Pancreas (tissue), 10 donors: ENCODE data around the gene SPINK2. TPM values are rescaled to one million over a fixed set of nuclear protein-coding genes. Genes with fewer than 3 reads are reported as not detected.

ENCODE experiments used
- ATAC-seq, 4 donors: fragments of 200-7000 bp; cut with Tn5 transposase; one replicate each; pipeline versions ENCODE4 v1.8.0 to v1.9.1; 2020; ENCODE audit warnings: mild to moderate bottlenecking in 4 of 4, moderate library complexity in 4 of 4
- DNase-seq, 6 donors: peaks; one replicate each; pipeline ENCODE4 v3.0.0-alpha.2; 2020
- FAIRE-seq: peaks from 2 replicates; lab custom pipeline; 2012; peaks lifted over from hg19 to GRCh38; lab: Jason Lieb, UNC
- H3K27ac ChIP-seq, 4 donors: fragments of 200-600 bp; sonication (generic); 1 replicate in 3 of 4; 2 replicates in 1 of 4; pipeline versions ENCODE4 v1.5.0 to v1.8.0; 2020
- H3K27me3 ChIP-seq, 4 donors: fragments of 200-600 bp; one replicate each; pipeline ENCODE4 v1.8.0; 2021
- H3K36me3 ChIP-seq, 3 donors: fragments of 200-600 bp; sonication (generic) in 1 of 3; one replicate each; pipeline versions ENCODE4 v1.5.0 to v1.8.0; 2020 to 2021
- H3K4me1 ChIP-seq, 3 donors: fragments of 200-600 bp; one replicate each; pipeline ENCODE4 v1.8.0; 2021
- H3K4me3 ChIP-seq, 4 donors: fragments of 200-600 bp; sonication (generic) in 2 of 4; one replicate each; pipeline versions ENCODE4 v1.5.0 to v1.8.0; 2020 to 2021
- H3K9me3 ChIP-seq, 4 donors: fragments of 200-600 bp; one replicate each; pipeline ENCODE4 v1.8.0; 2021
- WGBS, 2 donors: extraction: QIAGEN DNeasy Blood & Tissue Kit; methylation state at CpG; one replicate each; pipeline ENCODE4 v1.1.7; 2013; 5-methylcytosine and 5-hydroxymethylcytosine counted together
- intact Hi-C, 3 donors: fragments of 100-400 bp; cut with DNase I; formaldehyde crosslinking; loops; one replicate each; pipeline versions ENCODE4 v1.11.1 to v1.14.2; 2022
- polyA plus RNA-seq, 2 donors: library from polyadenylated mRNA; stranded (reverse); fragments of 200-250 nt; gene quantifications; one replicate each; pipeline ENCODE4 v1.2.3, GENCODE V29; 2013
- total RNA-seq, 6 donors: library from RNA; stranded (reverse); fragmentation: NEBNext Ultra II Directional in 4 of 6; extraction: Animal tissue kit (Norgen Biotek cat#: 25700) in 4 of 6; gene quantifications; one replicate each; pipeline versions ENCODE4 v1.2.1 to v1.2.4, GENCODE V29; 2021 to 2023
- TF ChIP-seq, protein P1 (sequence below), 4 donors: fragments of 200-600 bp; sonication (generic) in 3 of 4; IDR thresholded peaks; one replicate each; pipeline versions ENCODE4 v1.5.0 to v1.8.0; 2021; ENCODE audit warnings: antibody characterized with exemption in 4 of 4
- donor health status: healthy with polysubstance abuse.
- donor health status: DM: no; HTN: no; CAD: no; lungs with moderate emphysema.
- donor health status: DM: no; HTN: no; CAD: no.
- donor health status: control.
- donor health status: control.
- donor health status: Bipolar disorder and iron deficiency.
- donor health status: DM: yes; HTN: yes; CAD: no.
- donor health status: DM: no; HTN: no; CAD: no.
- donor health status: DM: no; HTN: no; CAD: no.
- donor health status: DM: yes; HTN: yes; CAD: no.

SPINK2 gene
- total and polyA plus RNA-seq, 8 donors, result 0.49 to 0.63 TPM; not detected in 6

DNA sequence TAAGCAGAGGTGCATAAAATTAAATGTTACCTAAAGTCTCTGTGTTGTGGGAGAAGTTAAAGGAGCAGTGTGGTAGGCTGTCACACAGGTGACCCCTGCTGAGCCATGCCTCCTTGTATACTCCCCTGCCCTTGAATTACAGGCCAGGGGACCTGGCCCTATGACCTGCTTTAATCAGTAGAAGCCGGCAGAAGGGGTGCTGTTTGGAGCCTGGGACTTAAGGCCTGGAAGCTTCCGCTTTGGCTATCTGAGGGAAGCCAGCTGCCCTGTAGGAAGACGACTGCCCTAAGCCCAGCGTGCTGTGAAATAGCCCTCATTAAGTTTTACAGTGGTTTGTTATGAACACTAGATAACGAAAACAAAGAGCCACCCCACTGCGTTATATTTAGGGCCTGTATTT, 34.1 kb downstream of the SPINK2 start:
- DNase-seq (no peak), FAIRE-seq (no peak), ATAC-seq (peak in 2 of 4 donors; percentile 20 to 25)
- H3K4me3 ChIP-seq, result no peak overlapping the region
- 43 to 49% methylated on average over 6 of the region's 6 CpGs for WGBS, 2 donors
- no peaks in the 10 kb centered on the region for H3K9me3 ChIP-seq
- intact Hi-C loops, result no loop called here
- H3K36me3 ChIP-seq, result no peaks in the 10 kb centered on the region
- H3K4me1 ChIP-seq, result no peaks in the 10 kb centered on the region
- peak overlapping the region in 1 of 4 donors; percentile 30 for H3K27ac ChIP-seq
- TF ChIP-seq, protein P1, sequence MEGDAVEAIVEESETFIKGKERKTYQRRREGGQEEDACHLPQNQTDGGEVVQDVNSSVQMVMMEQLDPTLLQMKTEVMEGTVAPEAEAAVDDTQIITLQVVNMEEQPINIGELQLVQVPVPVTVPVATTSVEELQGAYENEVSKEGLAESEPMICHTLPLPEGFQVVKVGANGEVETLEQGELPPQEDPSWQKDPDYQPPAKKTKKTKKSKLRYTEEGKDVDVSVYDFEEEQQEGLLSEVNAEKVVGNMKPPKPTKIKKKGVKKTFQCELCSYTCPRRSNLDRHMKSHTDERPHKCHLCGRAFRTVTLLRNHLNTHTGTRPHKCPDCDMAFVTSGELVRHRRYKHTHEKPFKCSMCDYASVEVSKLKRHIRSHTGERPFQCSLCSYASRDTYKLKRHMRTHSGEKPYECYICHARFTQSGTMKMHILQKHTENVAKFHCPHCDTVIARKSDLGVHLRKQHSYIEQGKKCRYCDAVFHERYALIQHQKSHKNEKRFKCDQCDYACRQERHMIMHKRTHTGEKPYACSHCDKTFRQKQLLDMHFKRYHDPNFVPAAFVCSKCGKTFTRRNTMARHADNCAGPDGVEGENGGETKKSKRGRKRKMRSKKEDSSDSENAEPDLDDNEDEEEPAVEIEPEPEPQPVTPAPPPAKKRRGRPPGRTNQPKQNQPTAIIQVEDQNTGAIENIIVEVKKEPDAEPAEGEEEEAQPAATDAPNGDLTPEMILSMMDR (IDR thresholded peaks at IDR 0.05), result no peak
- H3K27me3 ChIP-seq, result no peaks in the 10 kb centered on the region

DNA sequence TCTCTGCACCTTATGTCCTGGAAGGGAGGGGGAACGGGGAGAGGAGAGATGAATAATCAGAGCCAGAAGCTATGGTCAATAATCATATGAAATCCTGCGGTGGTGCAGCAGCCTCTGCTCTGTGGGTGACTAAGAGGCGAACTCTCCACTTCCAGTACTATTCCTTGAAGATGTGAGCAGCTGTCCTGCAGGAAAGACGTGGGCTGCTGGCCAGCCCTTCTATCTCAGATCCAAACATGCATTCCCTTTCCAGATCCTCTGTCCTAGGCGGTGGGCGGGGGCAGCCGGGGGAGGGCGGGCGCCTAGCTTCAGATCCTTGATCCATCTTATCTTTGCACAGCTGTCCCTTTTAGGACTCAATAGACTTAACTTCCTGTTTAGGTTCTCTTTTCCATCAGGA, 34.5 kb downstream of the SPINK2 start:
- DNase-seq, result peak in 4 of 6 donors; percentile 4 to 26 (median 15)
- H3K27ac ChIP-seq, result no peak overlapping the region
- no peaks in the 10 kb centered on the region for H3K4me1 ChIP-seq
- H3K9me3 ChIP-seq, result no peaks in the 10 kb centered on the region
- no peaks in the 10 kb centered on the region for H3K27me3 ChIP-seq
- no peak for FAIRE-seq
- intact Hi-C loops, result no loop called here
- WGBS, 2 donors, result 15 to 22% methylated on average over 9 of the region's 9 CpGs
- ATAC-seq, result peak in 3 of 4 donors; percentile 36 to 70 (median 61)
- TF ChIP-seq, protein P1 (IDR thresholded peaks at IDR 0.05), result no peak
- H3K36me3 ChIP-seq, result no peaks in the 10 kb centered on the region
- no peak overlapping the region for H3K4me3 ChIP-seq

DNA sequence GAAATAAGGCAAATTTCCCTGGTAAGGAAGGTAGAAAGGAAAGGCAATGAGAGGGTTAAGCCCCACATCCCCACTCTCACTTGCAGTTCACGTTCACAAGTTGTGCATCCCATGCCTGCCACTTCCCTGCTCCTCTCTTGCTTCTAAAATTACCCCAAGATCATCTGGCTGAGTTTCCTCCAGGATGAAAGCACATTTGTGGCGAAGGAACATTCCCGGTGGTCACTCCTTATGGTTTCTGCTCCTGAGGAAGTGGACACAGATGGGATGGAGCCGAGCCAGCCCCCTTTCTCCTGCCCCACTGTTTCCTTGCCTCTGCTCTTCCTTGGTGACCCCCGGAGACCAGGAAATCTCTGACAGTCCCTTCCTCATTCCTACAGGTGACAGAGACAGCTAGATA, 37.5 kb downstream of the SPINK2 start:
- TF ChIP-seq, protein P1 (IDR thresholded peaks at IDR 0.05), result no peak
- intact Hi-C loops, result no loop called here
- no peak overlapping the region for H3K4me3 ChIP-seq
- 29 to 34% methylated on average over 5 of the region's 5 CpGs for WGBS, 2 donors
- no peaks in the 10 kb centered on the region for H3K36me3 ChIP-seq
- H3K4me1 ChIP-seq, result no peaks in the 10 kb centered on the region
- no peaks in the 10 kb centered on the region for H3K9me3 ChIP-seq
- no peak overlapping the region for H3K27ac ChIP-seq
- no peak for ATAC-seq
- DNase-seq, result no peak
- H3K27me3 ChIP-seq, result no peaks in the 10 kb centered on the region
- FAIRE-seq, result no peak

DNA sequence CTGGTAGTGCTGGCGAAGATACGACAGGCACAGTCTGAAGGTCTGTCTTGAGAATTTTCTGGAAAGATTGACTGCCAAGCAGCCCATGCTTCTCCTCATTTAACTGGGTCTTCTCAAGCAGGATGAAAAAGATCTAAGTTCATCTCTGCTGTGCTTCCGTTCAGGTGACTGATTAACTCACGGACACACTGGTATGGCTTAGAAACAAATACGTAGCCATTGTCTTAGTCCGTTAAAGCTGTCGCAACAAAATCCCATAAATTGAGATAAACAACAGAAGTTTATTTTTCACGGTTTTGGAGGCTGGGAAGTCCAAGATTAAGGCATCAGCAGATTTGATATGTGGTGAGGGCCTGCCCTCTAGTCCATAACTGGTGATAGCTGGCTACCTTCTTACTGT, 39.5 kb downstream of the SPINK2 start:
- H3K36me3 ChIP-seq, result no peaks in the 10 kb centered on the region
- no peaks in the 10 kb centered on the region for H3K4me1 ChIP-seq
- WGBS, 2 donors, result 52 to 55% methylated on average over 8 of the region's 8 CpGs
- no peak overlapping the region for H3K4me3 ChIP-seq
- TF ChIP-seq, protein P1 (IDR thresholded peaks at IDR 0.05), result no peak
- ATAC-seq (no peak), FAIRE-seq (no peak), DNase-seq (no peak)
- H3K27me3 ChIP-seq, result no peaks in the 10 kb centered on the region
- H3K9me3 ChIP-seq, result no peaks in the 10 kb centered on the region
- H3K27ac ChIP-seq, result no peak overlapping the region
- intact Hi-C loops, result no loop called here

DNA sequence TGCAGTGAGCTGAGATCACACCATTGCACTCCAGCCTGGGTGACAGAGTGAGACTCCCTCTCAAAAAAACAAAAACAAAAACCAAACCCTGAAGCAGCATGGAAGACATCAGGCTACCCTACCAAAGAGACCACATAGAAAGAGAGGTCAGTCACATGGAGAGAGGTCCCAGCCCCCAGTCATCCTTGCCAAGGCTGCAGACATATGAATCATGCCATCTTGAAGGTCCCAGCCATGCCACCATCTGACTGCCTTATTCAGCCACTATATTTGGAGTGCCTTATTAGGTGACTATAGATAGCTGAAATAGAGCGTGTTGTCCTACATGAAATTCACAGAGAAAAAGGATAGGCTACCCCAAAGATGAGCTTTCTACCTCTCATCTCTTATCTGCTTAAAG, 48.2 kb downstream of the SPINK2 start:
- no peak overlapping the region for H3K27ac ChIP-seq
- H3K4me3 ChIP-seq, result no peak overlapping the region
- no peaks in the 10 kb centered on the region for H3K36me3 ChIP-seq
- TF ChIP-seq, protein P1 (IDR thresholded peaks at IDR 0.05), result no peak
- H3K27me3 ChIP-seq, result no peaks in the 10 kb centered on the region
- DNase-seq (no peak), FAIRE-seq (no peak), ATAC-seq (no peak)
- WGBS, 2 donors, result 95 to 97% methylated on average over 1 of the region's 1 CpG
- H3K9me3 ChIP-seq, result no peaks in the 10 kb centered on the region
- no peaks in the 10 kb centered on the region for H3K4me1 ChIP-seq
- intact Hi-C loops, result no loop called here
